Fibroblast of lung (primary cell): ENCODE results near the gene RNFT1. TPM values are rescaled to one million over a fixed set of nuclear protein-coding genes. Genes with fewer than 3 reads are reported as not detected.
"Not testable (repeated sequence)": the region's sequence is repeated elsewhere in the genome, so short reads cannot be mapped to it uniquely, and the experiment has no call there.

ENCODE experiments used
- DNase-seq, 2 donors: peaks; one replicate each; pipeline versions ENCODE4 v3.0.0 to v3.0.0-alpha.2; 2010; ENCODE audit warnings: low read depth in 2 of 2
- H2AFZ ChIP-seq: 2 replicates; pipeline ENCODE4 v1.5.1; 2012; ENCODE audit warnings: low read length, control low read depth, inconsistent platforms
- H3K27ac ChIP-seq: 2 replicates; pipeline ENCODE4 v1.5.1; 2011; ENCODE audit warnings: low read length, control low read depth; ENCODE audit not compliant: insufficient read depth
- H3K27me3 ChIP-seq: 2 replicates; pipeline ENCODE4 v1.5.1; 2011; ENCODE audit warnings: mild to moderate bottlenecking, low read length; ENCODE audit not compliant: control insufficient read depth, insufficient read depth
- H3K36me3 ChIP-seq: 2 replicates; pipeline ENCODE4 v1.5.1; 2011; ENCODE audit warnings: low read length; ENCODE audit not compliant: control insufficient read depth, insufficient read depth
- H3K4me1 ChIP-seq: 2 replicates; pipeline ENCODE4 v1.5.1; 2011; ENCODE audit warnings: low read length; ENCODE audit not compliant: control insufficient read depth, insufficient read depth; ENCODE audit errors: extremely low read depth
- H3K4me2 ChIP-seq: 2 replicates; pipeline ENCODE4 v1.5.1; 2011; ENCODE audit warnings: low read length, control low read depth; ENCODE audit not compliant: insufficient read depth; ENCODE audit errors: extremely low read depth
- H3K4me3 ChIP-seq, 4 experiments: fragments of 200-600 bp in 1 of 4; sonication (generic) in 1 of 4; replicated peaks in 1 of 4; 2 replicates each; pipeline ENCODE4 v1.5.1; 2011 to 2016; ENCODE audit warnings: low read length in 4 of 4, low read depth in 3 of 4, mild to moderate bottlenecking in 3 of 4, control low read depth in 2 of 4, inconsistent platforms in 1 of 4, mixed read lengths in 1 of 4; ENCODE audit not compliant: insufficient read depth in 1 of 4; ENCODE audit errors: control extremely low read depth in 1 of 4
- H3K79me2 ChIP-seq: 2 replicates; pipeline ENCODE4 v1.5.1; 2012; ENCODE audit warnings: mild to moderate bottlenecking, low read length, inconsistent platforms; ENCODE audit not compliant: control insufficient read depth, insufficient read depth
- H3K9ac ChIP-seq: 2 replicates; pipeline ENCODE4 v1.5.1; 2011; ENCODE audit warnings: mild to moderate bottlenecking, low read length, control low read depth; ENCODE audit not compliant: insufficient read depth
- H3K9me3 ChIP-seq: 2 replicates; pipeline ENCODE4 v1.5.1; 2012; ENCODE audit warnings: low read depth, low read length; ENCODE audit not compliant: control insufficient read depth, insufficient read depth
- H4K20me1 ChIP-seq: 2 replicates; pipeline ENCODE4 v1.5.1; 2011; ENCODE audit warnings: low read length; ENCODE audit not compliant: control insufficient read depth, insufficient read depth; ENCODE audit errors: extremely low read depth
- EZH2 ChIP-seq: IDR thresholded peaks from 2 replicates; pipeline ENCODE4 v1.5.1; 2012; ENCODE audit warnings: low read length, control low read depth, mild to moderate bottlenecking; ENCODE audit errors: missing control alignments
- polyA plus RNA-seq, 2 donors: library from polyadenylated mRNA; depleted of rRNA in 1 of 2; stranded (reverse) in 1 of 2; unstranded in 1 of 2; fragments of >200 nt; gene quantifications; 2 replicates each; pipeline ENCODE4 v1.2.1, GENCODE V29; 2011 to 2012; ENCODE audit warnings: missing spikeins in 1 of 2
- total RNA-seq: library from RNA; depleted of rRNA; stranded (reverse); fragments of >200 nt; gene quantifications from 2 replicates; pipeline ENCODE4 v1.2.1, GENCODE V29; 2014
- TF ChIP-seq, protein P1 (sequence below), 2 donors: IDR thresholded peaks in 1 of 2; conservative IDR thresholded peaks in 1 of 2; 1 replicate in 1 of 2; 2 replicates in 1 of 2; pipeline ENCODE4 v1.5.1; 2011 to 2012; ENCODE audit warnings: low read length in 2 of 2, control low read depth in 1 of 2, inconsistent platforms in 1 of 2, low read depth in 1 of 2, mild to moderate bottlenecking in 1 of 2

RNFT1 gene
- total and polyA plus RNA-seq, 2 donors (not counting 1 experiment from before 2014, with no cell fraction given): 13.4 to 14.8 TPM

DNA sequence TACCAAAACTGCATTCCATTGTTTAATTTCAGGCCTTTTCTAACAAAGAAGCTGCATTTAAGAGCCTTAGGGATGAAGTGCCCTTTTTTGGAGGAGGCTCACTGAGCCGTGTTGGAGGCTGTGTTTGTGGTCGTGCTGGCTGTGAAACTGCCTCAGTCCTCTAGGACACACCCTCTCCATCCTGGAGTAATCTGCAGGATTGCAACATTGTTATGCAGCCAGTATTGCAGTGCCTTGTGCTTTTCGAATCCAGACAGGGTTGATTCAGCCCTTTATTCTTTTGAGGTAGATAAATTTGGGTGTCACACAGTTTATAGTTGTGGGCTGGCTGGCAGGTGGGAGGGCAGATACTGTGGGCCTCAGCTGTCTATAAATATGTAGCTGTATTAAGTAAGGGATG lies 33.8 kb downstream of the RNFT1 start:
- not testable (repeated sequence) for H2AFZ ChIP-seq, H3K27me3 ChIP-seq, H3K9ac ChIP-seq, H3K27ac ChIP-seq, H4K20me1 ChIP-seq, H3K36me3 ChIP-seq, H3K4me3 ChIP-seq, H3K4me1 ChIP-seq, H3K4me2 ChIP-seq, H3K9me3 ChIP-seq, H3K79me2 ChIP-seq
- DNase-seq: peak; percentile 49 to 70

DNA sequence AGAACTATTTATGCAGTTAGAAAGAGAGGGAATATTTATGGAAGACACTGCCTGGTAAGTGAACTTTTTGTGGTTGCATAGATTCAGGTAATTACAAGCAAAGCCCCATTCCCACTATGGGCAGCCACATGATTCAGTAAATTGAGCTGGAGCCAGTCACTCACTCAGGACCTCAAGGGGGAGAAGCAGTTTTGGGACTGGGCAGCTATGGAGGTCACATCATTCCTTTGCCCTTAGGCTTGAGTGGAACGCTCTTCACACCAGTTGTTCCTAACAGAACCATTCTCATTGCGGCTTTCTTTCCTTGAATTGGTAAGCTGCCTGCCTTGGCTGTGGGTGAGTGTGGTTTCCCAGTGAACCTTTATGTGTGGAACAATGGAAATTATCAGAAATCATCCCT lies 34.4 kb downstream of the RNFT1 start:
- not testable (repeated sequence) for H3K36me3 ChIP-seq, H3K27ac ChIP-seq, H3K79me2 ChIP-seq, H3K9ac ChIP-seq, H3K4me3 ChIP-seq, H3K4me1 ChIP-seq, H3K9me3 ChIP-seq, H3K4me2 ChIP-seq, H3K27me3 ChIP-seq, DNase-seq, H4K20me1 ChIP-seq, H2AFZ ChIP-seq

DNA sequence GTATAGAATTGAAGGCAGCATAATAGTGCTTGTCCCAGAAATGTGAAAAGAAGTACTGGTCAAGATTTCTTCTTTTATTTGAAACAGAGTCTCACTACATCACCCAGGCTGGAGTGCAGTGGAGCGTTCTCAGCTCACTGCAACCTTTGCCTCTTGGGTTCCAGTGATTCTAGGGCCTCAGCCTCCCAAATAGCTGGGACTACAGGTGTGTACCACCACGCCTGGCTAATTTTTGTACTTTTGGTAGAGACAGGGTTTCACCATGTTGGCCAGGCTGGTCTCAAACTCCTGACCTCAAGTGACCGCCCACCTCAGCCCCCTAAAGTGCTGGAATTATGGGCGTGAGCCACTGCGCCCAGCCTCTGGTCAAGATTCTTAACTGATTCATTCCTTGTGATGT lies 43.9 kb downstream of the RNFT1 start:
- not testable (repeated sequence) for H3K4me1 ChIP-seq, H3K9me3 ChIP-seq, H3K79me2 ChIP-seq, H3K4me2 ChIP-seq, H3K27me3 ChIP-seq, H3K27ac ChIP-seq, H4K20me1 ChIP-seq, H3K9ac ChIP-seq, H3K36me3 ChIP-seq, DNase-seq, H2AFZ ChIP-seq, H3K4me3 ChIP-seq

DNA sequence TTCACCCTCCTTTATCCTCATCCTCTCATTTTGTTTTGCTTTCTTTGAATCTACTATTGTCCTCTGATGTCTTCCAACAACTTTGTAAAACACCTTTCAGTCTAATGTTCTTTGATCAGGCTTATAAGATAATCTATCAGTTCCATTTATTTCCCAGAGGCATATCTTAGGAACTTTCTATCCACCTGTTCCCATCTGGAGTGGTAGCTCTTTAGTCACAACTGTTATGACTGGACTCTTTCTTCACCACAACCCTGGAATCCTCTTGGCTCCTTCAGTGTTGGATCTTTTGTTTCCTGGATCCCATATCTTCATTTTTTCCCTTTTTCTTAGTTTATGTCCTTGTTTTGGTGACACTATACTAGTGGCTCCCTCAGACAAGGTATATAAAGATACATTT lies 48.1 kb downstream of the RNFT1 start:
- Histone ChIP-seq H2AFZ (no peak overlapping the region), H3K79me2 (no peaks in the 10 kb centered on the region), H4K20me1 (no peaks in the 10 kb centered on the region), H3K4me2 (no peak overlapping the region), H3K27me3 (no peaks in the 10 kb centered on the region), H3K36me3 (peaks cover 4% of the 10 kb centered on the region), H3K4me1 (no peaks in the 10 kb centered on the region), H3K27ac (no peak overlapping the region), H3K4me3 (no peak overlapping the region), H3K9ac (no peak overlapping the region), H3K9me3 (no peaks in the 10 kb centered on the region)
- TF ChIP-seq EZH2: no peak
- TF ChIP-seq, protein P1, sequence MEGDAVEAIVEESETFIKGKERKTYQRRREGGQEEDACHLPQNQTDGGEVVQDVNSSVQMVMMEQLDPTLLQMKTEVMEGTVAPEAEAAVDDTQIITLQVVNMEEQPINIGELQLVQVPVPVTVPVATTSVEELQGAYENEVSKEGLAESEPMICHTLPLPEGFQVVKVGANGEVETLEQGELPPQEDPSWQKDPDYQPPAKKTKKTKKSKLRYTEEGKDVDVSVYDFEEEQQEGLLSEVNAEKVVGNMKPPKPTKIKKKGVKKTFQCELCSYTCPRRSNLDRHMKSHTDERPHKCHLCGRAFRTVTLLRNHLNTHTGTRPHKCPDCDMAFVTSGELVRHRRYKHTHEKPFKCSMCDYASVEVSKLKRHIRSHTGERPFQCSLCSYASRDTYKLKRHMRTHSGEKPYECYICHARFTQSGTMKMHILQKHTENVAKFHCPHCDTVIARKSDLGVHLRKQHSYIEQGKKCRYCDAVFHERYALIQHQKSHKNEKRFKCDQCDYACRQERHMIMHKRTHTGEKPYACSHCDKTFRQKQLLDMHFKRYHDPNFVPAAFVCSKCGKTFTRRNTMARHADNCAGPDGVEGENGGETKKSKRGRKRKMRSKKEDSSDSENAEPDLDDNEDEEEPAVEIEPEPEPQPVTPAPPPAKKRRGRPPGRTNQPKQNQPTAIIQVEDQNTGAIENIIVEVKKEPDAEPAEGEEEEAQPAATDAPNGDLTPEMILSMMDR (conservative IDR thresholded peaks at IDR 0.05 in 1 of 2, IDR thresholded peaks at IDR 0.05 in 1 of 2; ENCODE audit: low read depth in 1 of 2, low read length in 2 of 2): no peak
- no peak for DNase-seq
